ENCODE data around the gene TRAF7. TPM values are rescaled to one million over a fixed set of nuclear protein-coding genes. Genes with fewer than 3 reads are reported as not detected.

The TRAF7 gene
- polyA plus RNA-seq, 1 donor from 2014 or later: 30.9 TPM

GRCh38 chr16:2194852-2195321 lies 39.3 kb downstream of the TRAF7 start:
- Histone ChIP-seq H3K9me3 (ENCODE audit: low read length) (no peaks in the 10 kb centered on the region), H3F3A (ENCODE audit: insufficient read depth, low read length, poor library complexity, severe bottlenecking) (no peaks in the 10 kb centered on the region)

More at GRCh38 chr16:2194852-2195321, 39.3 kb downstream of the TRAF7 start:
- Histone ChIP-seq H3K4me3 (ENCODE audit: low read length) (peak overlapping the region; percentile 76), H3K27me3 (ENCODE audit: insufficient read depth, low read depth, low read length) (peaks cover 3% of the 10 kb centered on the region), H3K27ac (ENCODE audit: low read length) (no peak overlapping the region), H3K9ac (ENCODE audit: low read length) (peak overlapping the region; percentile 73), H3K9me2 (ENCODE audit: insufficient read depth, low read length) (no peaks in the 10 kb centered on the region), H2AFZ (ENCODE audit: low read depth, low read length) (no peak overlapping the region), H4K20me1 (ENCODE audit: insufficient read depth) (no peaks in the 10 kb centered on the region), H3K4me2 (ENCODE audit: low read length) (peak overlapping the region; percentile 80), H3K79me2 (replicated peaks; ENCODE audit: insufficient read depth, low read length) (peaks cover 2% of the 10 kb centered on the region), H3K36me3 (ENCODE audit: insufficient read depth, low read length) (no peaks in the 10 kb centered on the region)
- TF ChIP-seq RAD21 (conservative IDR thresholded peaks at IDR 0.05) (peak; percentile 68), EP300 (conservative IDR thresholded peaks at IDR 0.05; ENCODE audit: poor library complexity, severe bottlenecking) (no peak), MXI1 (conservative IDR thresholded peaks at IDR 0.05; ENCODE audit: poor library complexity, severe bottlenecking) (no peak), SMC3 (conservative IDR thresholded peaks at IDR 0.05; ENCODE audit: poor library complexity) (peak; percentile 56), EZH2 (IDR thresholded peaks at IDR 0.05; ENCODE audit: borderline replicate concordance, insufficient read depth, low read length, poor library complexity, severe bottlenecking) (no peak), REST (IDR thresholded peaks at IDR 0.05; ENCODE audit: borderline replicate concordance) (no peak), CTCF (IDR thresholded peaks at IDR 0.05; ENCODE audit: poor library complexity, severe bottlenecking) (peak; percentile 71), TAF1 (IDR thresholded peaks at IDR 0.05; ENCODE audit: low read depth) (no peak), POLR2AphosphoS5 (IDR thresholded peaks at IDR 0.05) (no peak)
